B cell (primary cell): Measurements from ENCODE around the gene SLC25A6. TPM values are rescaled to one million over a fixed set of nuclear protein-coding genes. Genes with fewer than 3 reads are reported as not detected.
A peak's percentile ranks its signal among the peaks of the same experiment; 100 is the strongest.

Experiments
- ATAC-seq: fragments of 200-7000 bp; cut with Tn5 transposase; one replicate; pipeline ENCODE4 v1.10.0; 2021; ENCODE audit warnings: low read depth, mild to moderate bottlenecking, moderate number of reproducible peaks, moderate library complexity
- CTCF ChIA-PET: fragments of 350-600 bp; sonication (Branson Sonifier 250); formaldehyde crosslinking; loops from one replicate; lab custom pipeline; 2021; ENCODE audit warnings: antibody characterized with exemption, inconsistent platforms; lab: Charles Lee
- POLR2A ChIA-PET: fragments of 350-600 bp; sonication (Branson Sonifier 250); formaldehyde crosslinking; loops from one replicate; lab custom pipeline; 2021; ENCODE audit warnings: antibody characterized with exemption; lab: Charles Lee
- DNase-seq: peaks from one replicate; pipeline ENCODE4 v3.0.0; 2013
- H2AFZ ChIP-seq: 2 replicates; pipeline ENCODE4 v1.6.1; 2012; ENCODE audit warnings: mild to moderate bottlenecking, low read depth, low read length; ENCODE audit not compliant: insufficient read depth, poor library complexity, severe bottlenecking
- H3K27ac ChIP-seq, 2 donors: 1 replicate in 1 of 2; 2 replicates in 1 of 2; pipeline ENCODE4 v1.5.1; 2012 to 2013; ENCODE audit warnings: low read length in 2 of 2, mild to moderate bottlenecking in 2 of 2, moderate library complexity in 1 of 2
- H3K27me3 ChIP-seq, 4 experiments: fragments of 200-600 bp in 1 of 4; sonication (generic) in 1 of 4; replicated peaks in 1 of 4; 1 replicate in 2 of 4; 2 replicates in 2 of 4; pipeline versions ENCODE4 v1.6.1 to v1.7.0; 2013 to 2016; ENCODE audit warnings: low read length in 3 of 4, mild to moderate bottlenecking in 2 of 4, mixed read lengths in 1 of 4, moderate library complexity in 1 of 4; ENCODE audit not compliant: insufficient read depth in 4 of 4, control insufficient read depth in 3 of 4; ENCODE audit errors: control extremely low read depth in 1 of 4
- H3K36me3 ChIP-seq, 2 experiments: replicated peaks in 1 of 2; 1 replicate in 1 of 2; 2 replicates in 1 of 2; pipeline versions ENCODE4 v1.6.1 to v1.7.1; 2013; ENCODE audit warnings: low read length in 1 of 2; ENCODE audit not compliant: insufficient read depth in 2 of 2, control insufficient read depth in 1 of 2; ENCODE audit errors: control extremely low read depth in 1 of 2, extremely low read depth in 1 of 2
- H3K4me1 ChIP-seq, 2 donors: fragments of 200-600 bp in 1 of 2; sonication (generic) in 1 of 2; 1 replicate in 1 of 2; 2 replicates in 1 of 2; pipeline versions ENCODE4 v1.5.1 to v1.6.1; 2013 to 2017; ENCODE audit warnings: low read length in 2 of 2; ENCODE audit not compliant: control insufficient read depth in 2 of 2, insufficient read depth in 2 of 2
- H3K4me2 ChIP-seq: replicated peaks from 2 replicates; pipeline ENCODE3; 2012; ENCODE audit warnings: mild to moderate bottlenecking, low read depth, low read length; ENCODE audit not compliant: poor library complexity, severe bottlenecking
- H3K4me3 ChIP-seq, 5 experiments: fragments of 200-600 bp in 1 of 5; sonication (generic) in 1 of 5; 1 replicate in 3 of 5; 2 replicates in 2 of 5; pipeline versions ENCODE4 v1.5.1 to v1.7.0; 2011 to 2016; ENCODE audit warnings: low read length in 4 of 5, mild to moderate bottlenecking in 4 of 5, low read depth in 2 of 5, control low read depth in 1 of 5, moderate library complexity in 1 of 5; ENCODE audit not compliant: insufficient read depth in 1 of 5; ENCODE audit errors: control extremely low read depth in 1 of 5, extremely low read depth in 1 of 5
- H3K79me2 ChIP-seq: fragments of 200-600 bp; sonication (generic); one replicate; pipeline ENCODE4 v1.6.0; 2016; ENCODE audit warnings: low read length; ENCODE audit not compliant: control insufficient read depth, insufficient read depth
- H3K9ac ChIP-seq: fragments of 200-600 bp; sonication (generic); 2 replicates; pipeline ENCODE4 v1.6.1; 2017; ENCODE audit warnings: mild to moderate bottlenecking, low read length, moderate library complexity
- H3K9me3 ChIP-seq, 3 donors: one replicate each; pipeline versions ENCODE4 v1.6.1 to v1.7.1; 2013; ENCODE audit warnings: low read length in 2 of 3; ENCODE audit not compliant: control insufficient read depth in 2 of 3, insufficient read depth in 1 of 3; ENCODE audit errors: control extremely low read depth in 1 of 3
- H4K20me1 ChIP-seq: 2 replicates; pipeline ENCODE4 v1.6.0; 2012; ENCODE audit warnings: mild to moderate bottlenecking, low read length; ENCODE audit not compliant: insufficient read depth, control insufficient read depth, poor library complexity, severe bottlenecking
- H3K27ac Mint-ChIP-seq: one replicate; pipeline ENCODE4 v1.8.0; 2021; ENCODE audit warnings: mixed read lengths
- H3K27me3 Mint-ChIP-seq: one replicate; pipeline ENCODE4 v1.8.0; 2021; ENCODE audit warnings: mixed read lengths
- H3K4me1 Mint-ChIP-seq: one replicate; pipeline ENCODE4 v1.8.0; 2021; ENCODE audit warnings: mixed read lengths
- H3K4me3 Mint-ChIP-seq: one replicate; pipeline ENCODE4 v1.8.0; 2021; ENCODE audit warnings: mixed read lengths
- H3K9me3 Mint-ChIP-seq: one replicate; pipeline ENCODE4 v1.8.0; 2022; ENCODE audit warnings: mixed read lengths; ENCODE audit not compliant: insufficient read depth
- EZH2 ChIP-seq: IDR thresholded peaks from 2 replicates; pipeline ENCODE4 v1.6.1; 2012; ENCODE audit warnings: borderline replicate concordance, low read depth, mild to moderate bottlenecking, moderate library complexity, low read length; ENCODE audit not compliant: insufficient read depth, poor library complexity, severe bottlenecking
- WGBS: methylation state at CpG from one replicate; pipeline ENCODE4 v1.1.5; 2013; ENCODE audit warnings: missing lambda C conversion rate; ENCODE audit not compliant: insufficient coverage; 5-methylcytosine and 5-hydroxymethylcytosine counted together
- intact Hi-C: fragments of 100-400 bp; cut with micrococcal nuclease; formaldehyde crosslinking; loops from one replicate; pipeline ENCODE4 v1.10.0; 2022
- polyA plus RNA-seq: library from polyadenylated mRNA; depleted of rRNA; stranded (reverse); fragments of >200 nt; gene quantifications from 2 replicates; pipeline ENCODE4 v1.2.3, GENCODE V29; 2012
- total RNA-seq, 2 donors: library from RNA; stranded (reverse); fragments of 120-200 nt in 1 of 2; gene quantifications; 1 replicate in 1 of 2; 2 replicates in 1 of 2; pipeline versions ENCODE4 v1.2.3 to v1.2.4, GENCODE V29; 2013 to 2022
- TF ChIP-seq, protein P1 (sequence below): fragments of 200-600 bp; IDR thresholded peaks from one replicate; pipeline ENCODE4 v1.8.0; 2022; ENCODE audit warnings: antibody characterized with exemption, mild to moderate bottlenecking

The SLC25A6 gene
- total and polyA plus RNA-seq, 2 donors (not counting 1 experiment from before 2014, with no cell fraction given), result 343 to 642 TPM

DNA sequence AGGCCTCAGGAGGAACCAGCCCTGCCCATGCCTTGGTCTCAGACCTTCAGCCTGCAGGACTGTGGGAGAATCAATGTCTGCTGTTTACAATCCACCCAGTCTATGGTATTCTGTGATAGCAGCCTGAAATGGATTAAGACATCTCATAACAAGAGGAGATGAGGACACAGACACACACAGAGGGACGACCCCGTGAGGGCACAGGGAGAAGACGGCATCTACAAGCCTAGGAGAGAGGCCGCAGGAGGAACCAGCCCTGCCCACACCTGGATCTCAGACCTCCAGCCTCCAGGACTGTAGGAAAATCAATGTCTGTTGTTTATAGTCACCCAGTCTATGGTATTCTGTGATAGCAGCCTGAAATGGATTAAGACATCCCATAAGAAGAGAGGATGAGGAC is 3.3 kb downstream of the SLC25A6 start:
- Mint-ChIP-seq H3K9me3 (no peaks in the 10 kb centered on the region), H3K27me3 (no peaks in the 10 kb centered on the region), H3K27ac (no peak overlapping the region), H3K4me1 (peaks cover 25% of the 10 kb centered on the region), H3K4me3 (peak overlapping the region; percentile 23)
- Histone ChIP-seq H3K4me3 (no peak overlapping the region), H3K36me3 (peaks cover 2 to 67% of the 10 kb centered on the region in 2 experiments), H3K27ac (no peak overlapping the region), H3K4me1 (peaks cover 17 to 22% of the 10 kb centered on the region in 2 donors), H2AFZ (no peak overlapping the region), H3K27me3 (no peaks in the 10 kb centered on the region), H3K79me2 (peaks cover 58% of the 10 kb centered on the region), H4K20me1 (peaks cover 77% of the 10 kb centered on the region), H3K9me3 (peaks cover 0 to 20% (median 0%) of the 10 kb centered on the region in 3 donors), H3K9ac (no peak overlapping the region), H3K4me2 (no peak overlapping the region)
- WGBS, result 100% methylated on average over 1 of the region's 4 CpGs
- TF ChIP-seq EZH2, result no peak
- TF ChIP-seq, protein P1, sequence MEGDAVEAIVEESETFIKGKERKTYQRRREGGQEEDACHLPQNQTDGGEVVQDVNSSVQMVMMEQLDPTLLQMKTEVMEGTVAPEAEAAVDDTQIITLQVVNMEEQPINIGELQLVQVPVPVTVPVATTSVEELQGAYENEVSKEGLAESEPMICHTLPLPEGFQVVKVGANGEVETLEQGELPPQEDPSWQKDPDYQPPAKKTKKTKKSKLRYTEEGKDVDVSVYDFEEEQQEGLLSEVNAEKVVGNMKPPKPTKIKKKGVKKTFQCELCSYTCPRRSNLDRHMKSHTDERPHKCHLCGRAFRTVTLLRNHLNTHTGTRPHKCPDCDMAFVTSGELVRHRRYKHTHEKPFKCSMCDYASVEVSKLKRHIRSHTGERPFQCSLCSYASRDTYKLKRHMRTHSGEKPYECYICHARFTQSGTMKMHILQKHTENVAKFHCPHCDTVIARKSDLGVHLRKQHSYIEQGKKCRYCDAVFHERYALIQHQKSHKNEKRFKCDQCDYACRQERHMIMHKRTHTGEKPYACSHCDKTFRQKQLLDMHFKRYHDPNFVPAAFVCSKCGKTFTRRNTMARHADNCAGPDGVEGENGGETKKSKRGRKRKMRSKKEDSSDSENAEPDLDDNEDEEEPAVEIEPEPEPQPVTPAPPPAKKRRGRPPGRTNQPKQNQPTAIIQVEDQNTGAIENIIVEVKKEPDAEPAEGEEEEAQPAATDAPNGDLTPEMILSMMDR, result no peak
- DNase-seq (no peak), ATAC-seq (no peak)
- ChIA-PET POLR2A (no interaction called here), CTCF (no interaction called here)
- intact Hi-C loops, result no loop called here

DNA sequence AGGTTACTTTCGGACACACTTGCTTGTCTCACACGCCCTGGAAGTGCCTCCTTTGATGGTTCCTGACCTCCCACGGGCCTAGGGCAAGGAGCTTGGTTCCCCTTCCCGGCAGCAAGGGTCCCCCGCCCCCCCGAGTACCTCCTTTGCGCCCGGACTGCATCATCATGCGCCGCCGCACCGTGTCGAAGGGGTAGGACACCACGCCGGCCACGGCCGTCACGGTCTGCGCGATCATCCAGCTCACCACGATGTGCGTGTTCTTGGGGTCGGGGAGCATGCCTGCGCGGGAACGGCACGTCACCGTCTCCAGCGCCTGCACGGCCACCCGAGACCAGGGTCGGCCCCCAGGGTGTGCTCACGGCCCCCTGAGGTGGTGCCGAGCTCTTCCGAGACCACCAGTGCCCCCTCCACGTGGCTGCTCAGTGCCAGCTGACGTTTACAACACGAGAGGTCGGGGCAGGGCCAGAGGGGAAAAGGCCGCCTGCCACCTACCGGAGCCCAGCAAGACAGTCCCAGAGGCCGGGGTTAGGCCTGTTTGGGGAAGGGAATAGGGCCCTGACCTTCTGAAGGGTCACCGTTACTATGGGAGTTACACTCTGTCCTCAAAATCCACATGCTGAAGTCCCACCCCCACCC is 4.7 kb downstream of the SLC25A6 start:
- H3K9ac ChIP-seq, result no peak overlapping the region
- peaks cover 2 to 72% of the 10 kb centered on the region in 2 experiments for H3K36me3 ChIP-seq
- H3K9me3 ChIP-seq, result peaks cover 0 to 20% (median 0%) of the 10 kb centered on the region in 3 donors
- DNase-seq (no peak), ATAC-seq (no peak)
- Mint-ChIP-seq H3K27ac (no peak overlapping the region), H3K4me1 (peaks cover 23% of the 10 kb centered on the region), H3K9me3 (no peaks in the 10 kb centered on the region), H3K27me3 (no peaks in the 10 kb centered on the region), H3K4me3 (no peak overlapping the region)
- H3K79me2 ChIP-seq, result peaks cover 47% of the 10 kb centered on the region
- TF ChIP-seq, protein P1, result no peak
- TF ChIP-seq EZH2, result no peak
- no peak overlapping the region for H2AFZ ChIP-seq
- CTCF ChIA-PET, result no interaction called here
- no peak overlapping the region for H3K4me2 ChIP-seq
- H4K20me1 ChIP-seq, result peaks cover 73% of the 10 kb centered on the region
- 94% methylated on average over 38 of the region's 43 CpGs for WGBS
- H3K4me3 ChIP-seq, result no peak overlapping the region
- POLR2A ChIA-PET, result no interaction called here
- H3K4me1 ChIP-seq, result peaks cover 12 to 16% of the 10 kb centered on the region in 2 donors
- intact Hi-C loops, result no loop called here
- no peak overlapping the region for H3K27ac ChIP-seq
- H3K27me3 ChIP-seq, result no peaks in the 10 kb centered on the region
